Vagina (tissue), 2 donors: ENCODE data around the gene EME1.

ENCODE experiments used
- CTCF ChIP-seq, 3 experiments: fragments of 450-650 bp in 2 of 3; fragments of 200-600 bp in 1 of 3; sonication (generic) in 1 of 3; IDR thresholded peaks; one replicate each; pipeline ENCODE4 v1.5.1; 2017 to 2019; ENCODE audit warnings: antibody characterized with exemption in 3 of 3, mild to moderate bottlenecking in 2 of 3, moderate library complexity in 2 of 3
- POLR2A ChIP-seq, 2 donors: fragments of 450-650 bp; IDR thresholded peaks; one replicate each; pipeline ENCODE4 v1.6.1; 2017; ENCODE audit warnings: antibody characterized with exemption in 2 of 2, mild to moderate bottlenecking in 2 of 2, moderate library complexity in 2 of 2
- POLR2AphosphoS5 ChIP-seq, 2 donors: sonication (generic); formaldehyde crosslinking; IDR thresholded peaks; one replicate each; pipeline ENCODE4 v1.9.0; 2017; ENCODE audit warnings: antibody characterized with exemption in 2 of 2, mild to moderate bottlenecking in 2 of 2, low read depth in 1 of 2; ENCODE audit not compliant: insufficient read depth in 1 of 2

- TF ChIP-seq CTCF (IDR thresholded peaks at IDR 0.05) (no peak), POLR2AphosphoS5 (IDR thresholded peaks at IDR 0.05; ENCODE audit: insufficient read depth in 1 of 2, low read depth in 1 of 2) (no peak), POLR2A (IDR thresholded peaks at IDR 0.05) (no peak)
These were observed 23.8 kb upstream of the EME1 start for GRCh38 chr17:50349243-50349600.
